Brain microvascular endothelial cell (primary cell): ENCODE results near the gene CHCHD6.

Experiments used
- DNase-seq: peaks from one replicate; pipeline ENCODE4 v3.0.0-alpha.2; 2020
- H3K27ac ChIP-seq: fragments of 250-450 bp; sonication (Bioruptor Pico); 2 replicates; pipeline ENCODE4 v1.5.1; 2020; ENCODE audit warnings: mild to moderate bottlenecking, moderate library complexity
- H3K27me3 ChIP-seq: fragments of 250-450 bp; sonication (Bioruptor Pico); replicated peaks from 2 replicates; pipeline ENCODE4 v1.5.1; 2020; ENCODE audit warnings: mild to moderate bottlenecking
- H3K36me3 ChIP-seq: fragments of 250-450 bp; sonication (Bioruptor Pico); replicated peaks from 2 replicates; pipeline ENCODE4 v1.5.1; 2020; ENCODE audit warnings: mild to moderate bottlenecking
- H3K4me3 ChIP-seq: 2 replicates; pipeline ENCODE4 v1.5.1; 2011; ENCODE audit warnings: low read depth, mild to moderate bottlenecking, control low read depth, low read length, moderate library complexity
- in situ Hi-C: cut with HindIII; loops from 2 replicates; pipeline ENCODE4 v1.10.0; 2017; ENCODE audit warnings: low sequenced_read_pairs, low pct_ligation_motif_present
- TF ChIP-seq, protein P1 (sequence below): IDR thresholded peaks from 2 replicates; pipeline ENCODE4 v1.5.1; 2011; ENCODE audit warnings: low read depth, mild to moderate bottlenecking, moderate library complexity, low read length, control low read depth, inconsistent platforms; ENCODE audit errors: missing control alignments

Gene CHCHD6

DNA sequence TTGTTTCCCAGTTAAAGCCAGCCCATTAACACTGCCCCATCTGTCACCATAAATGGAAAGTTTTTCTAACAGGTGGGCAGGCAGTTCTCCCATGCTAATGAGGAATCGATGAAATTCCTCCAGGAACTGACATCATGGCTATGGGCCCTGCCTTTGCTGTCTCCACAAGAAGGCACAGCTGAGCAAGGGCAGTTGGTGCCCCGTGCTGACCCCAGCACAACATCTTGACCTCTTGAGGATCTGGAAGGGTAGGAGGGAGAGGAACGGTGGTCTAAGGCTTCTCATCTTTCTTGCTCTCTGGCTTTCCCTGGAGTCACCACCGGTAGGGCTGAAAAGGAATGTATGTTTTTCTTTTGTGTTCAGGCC, 46.7 kb downstream of the CHCHD6 start:
- no peak overlapping the region for H3K4me3 ChIP-seq

DNA sequence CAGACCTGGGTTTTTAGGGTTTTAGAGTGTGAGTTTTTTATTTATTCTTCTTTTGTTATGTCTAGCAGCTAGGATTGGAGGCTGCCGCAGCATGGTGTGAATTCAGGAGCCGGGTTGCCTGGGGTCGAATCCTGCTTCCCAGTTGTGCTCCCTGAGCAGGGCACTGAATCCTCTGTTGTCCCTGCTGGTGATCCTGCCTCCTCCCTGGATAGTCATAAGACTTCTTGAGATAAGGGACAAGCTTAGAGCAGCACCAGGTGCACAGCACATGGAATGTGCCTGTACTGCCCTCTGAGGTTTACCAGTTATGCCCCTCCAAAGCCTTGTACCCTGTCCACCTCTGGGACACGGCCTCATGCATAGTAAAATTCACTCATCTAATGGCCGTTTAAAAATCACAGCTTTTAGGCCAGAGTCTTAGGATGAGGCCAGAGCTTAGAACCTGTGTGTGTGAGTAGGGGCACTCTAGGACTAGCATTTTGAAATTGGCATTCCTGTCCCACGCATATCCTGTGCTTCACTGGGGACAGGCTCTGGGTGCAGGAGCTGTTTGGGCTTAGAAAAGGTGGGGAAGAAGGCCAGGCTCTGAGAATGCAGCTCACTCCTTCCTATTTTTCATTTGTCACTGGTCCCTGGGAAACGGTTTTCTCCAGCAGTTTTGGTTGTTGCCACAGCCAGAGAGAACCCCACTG, 47.7 kb downstream of the CHCHD6 start:
- H3K27me3 ChIP-seq = no peaks in the 10 kb centered on the region
- H3K27ac ChIP-seq = no peak overlapping the region
- no peak for DNase-seq
- TF ChIP-seq, protein P1, sequence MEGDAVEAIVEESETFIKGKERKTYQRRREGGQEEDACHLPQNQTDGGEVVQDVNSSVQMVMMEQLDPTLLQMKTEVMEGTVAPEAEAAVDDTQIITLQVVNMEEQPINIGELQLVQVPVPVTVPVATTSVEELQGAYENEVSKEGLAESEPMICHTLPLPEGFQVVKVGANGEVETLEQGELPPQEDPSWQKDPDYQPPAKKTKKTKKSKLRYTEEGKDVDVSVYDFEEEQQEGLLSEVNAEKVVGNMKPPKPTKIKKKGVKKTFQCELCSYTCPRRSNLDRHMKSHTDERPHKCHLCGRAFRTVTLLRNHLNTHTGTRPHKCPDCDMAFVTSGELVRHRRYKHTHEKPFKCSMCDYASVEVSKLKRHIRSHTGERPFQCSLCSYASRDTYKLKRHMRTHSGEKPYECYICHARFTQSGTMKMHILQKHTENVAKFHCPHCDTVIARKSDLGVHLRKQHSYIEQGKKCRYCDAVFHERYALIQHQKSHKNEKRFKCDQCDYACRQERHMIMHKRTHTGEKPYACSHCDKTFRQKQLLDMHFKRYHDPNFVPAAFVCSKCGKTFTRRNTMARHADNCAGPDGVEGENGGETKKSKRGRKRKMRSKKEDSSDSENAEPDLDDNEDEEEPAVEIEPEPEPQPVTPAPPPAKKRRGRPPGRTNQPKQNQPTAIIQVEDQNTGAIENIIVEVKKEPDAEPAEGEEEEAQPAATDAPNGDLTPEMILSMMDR = no peak
- in situ Hi-C loops = no loop called here
- H3K36me3 ChIP-seq = no peaks in the 10 kb centered on the region
- no peak overlapping the region for H3K4me3 ChIP-seq

More for the DNA sequence above, 46.7 kb downstream of the CHCHD6 start:
- DNase-seq = no peak
- Histone ChIP-seq H3K27me3 (no peaks in the 10 kb centered on the region), H3K27ac (no peak overlapping the region), H3K36me3 (no peaks in the 10 kb centered on the region)
- TF ChIP-seq, protein P1 = no peak
- in situ Hi-C loops = no loop called here

DNA sequence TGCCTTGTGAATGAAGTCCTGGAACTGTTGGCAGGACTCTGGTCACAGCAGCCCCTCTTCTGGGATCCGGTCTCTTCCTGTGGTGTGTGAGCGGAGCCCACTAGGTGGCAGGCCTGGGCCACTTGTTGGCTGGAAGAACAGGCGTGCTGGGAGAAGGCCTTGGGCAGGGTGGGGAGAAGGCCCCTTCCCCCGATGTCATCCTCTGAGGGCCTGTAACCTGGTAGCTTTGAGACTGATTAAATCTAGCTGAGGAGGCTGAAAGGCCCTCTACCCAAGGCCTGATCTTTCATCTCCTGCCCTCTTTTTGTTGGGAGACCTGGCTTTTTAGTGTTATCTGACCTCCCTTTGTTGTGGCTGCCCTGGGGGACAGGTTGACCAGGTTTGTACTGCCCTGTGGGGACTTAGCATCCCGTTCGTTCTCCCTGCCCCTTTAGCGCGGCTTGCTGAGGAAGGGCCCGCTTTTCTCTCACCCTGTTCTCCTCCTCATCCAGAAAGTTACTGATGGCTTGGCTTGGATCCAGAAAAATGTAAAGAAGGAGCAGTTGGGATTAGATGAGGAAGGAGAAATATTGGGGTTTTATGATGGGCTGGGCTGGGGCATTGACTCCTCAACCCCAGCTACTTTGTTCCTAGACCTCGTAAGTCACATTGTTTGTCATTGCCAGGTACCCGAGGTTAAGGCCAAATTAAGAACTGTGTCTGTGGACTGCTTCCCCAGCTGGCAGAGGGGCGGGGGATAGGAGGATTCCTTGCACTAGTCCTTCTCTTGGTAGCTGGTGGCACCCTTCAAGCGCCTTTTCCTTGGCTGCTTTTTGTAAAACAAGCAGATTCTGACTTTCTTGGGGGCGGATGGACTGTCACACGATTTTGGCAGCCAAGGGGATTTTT, 48.5 kb downstream of the CHCHD6 start:
- peak; percentile 70 for DNase-seq
- no peak overlapping the region for H3K4me3 ChIP-seq
- no peak overlapping the region for H3K27ac ChIP-seq
- H3K27me3 ChIP-seq = no peaks in the 10 kb centered on the region
- in situ Hi-C loops = no loop called here
- no peaks in the 10 kb centered on the region for H3K36me3 ChIP-seq
- TF ChIP-seq, protein P1 = peak; percentile 97

DNA sequence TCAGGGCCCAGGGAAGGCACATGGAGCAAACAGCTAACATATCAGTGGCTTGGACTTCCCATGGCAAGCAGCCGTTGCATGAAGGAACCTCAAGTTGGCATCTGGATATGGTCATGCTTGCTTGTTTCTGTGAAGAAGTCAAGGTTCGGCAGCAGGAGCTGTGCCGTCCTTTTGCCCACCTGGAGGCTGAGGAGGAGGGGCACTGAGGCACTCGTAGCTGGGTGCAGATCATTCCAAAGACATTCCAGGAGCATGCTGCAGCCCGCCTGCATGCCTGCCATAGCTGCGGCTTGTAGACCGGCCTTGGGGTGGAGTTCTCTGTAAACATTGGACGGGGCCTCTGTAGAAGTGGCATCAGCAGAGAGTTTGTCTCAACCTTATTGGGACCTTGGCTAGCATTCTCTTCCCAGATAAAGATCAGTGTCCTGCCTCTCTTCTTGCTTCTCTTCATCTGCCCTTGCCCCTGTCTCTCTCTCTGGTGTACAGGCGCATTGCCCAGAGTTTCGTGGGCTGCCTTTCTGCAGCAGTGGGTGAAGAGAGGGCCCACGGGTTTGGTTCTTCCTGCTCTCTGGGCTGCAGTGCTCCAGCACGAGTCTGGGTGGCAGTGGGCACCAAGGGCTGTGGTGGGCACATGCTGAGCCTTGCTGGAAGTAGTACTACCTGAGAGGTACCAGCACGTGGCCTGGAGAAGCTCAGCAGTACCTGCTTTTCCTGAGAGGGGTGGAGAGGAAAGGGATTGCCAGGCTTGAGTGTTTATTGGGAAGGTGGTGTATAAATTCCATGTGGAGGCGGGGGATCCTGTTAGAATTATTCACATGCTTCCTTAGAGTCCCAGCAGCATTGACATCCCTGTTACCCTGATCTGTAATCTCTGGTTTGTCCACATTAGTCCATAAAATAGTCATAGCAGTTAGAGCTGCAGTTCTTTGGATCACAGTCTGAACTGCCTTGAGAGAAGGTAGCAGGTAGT, 49.4 kb downstream of the CHCHD6 start:
- Histone ChIP-seq H3K27me3 (no peaks in the 10 kb centered on the region), H3K4me3 (no peak overlapping the region), H3K27ac (no peak overlapping the region), H3K36me3 (no peaks in the 10 kb centered on the region)
- DNase-seq = peak; percentile 24
- TF ChIP-seq, protein P1 = no peak
- in situ Hi-C loops = no loop called here

DNA sequence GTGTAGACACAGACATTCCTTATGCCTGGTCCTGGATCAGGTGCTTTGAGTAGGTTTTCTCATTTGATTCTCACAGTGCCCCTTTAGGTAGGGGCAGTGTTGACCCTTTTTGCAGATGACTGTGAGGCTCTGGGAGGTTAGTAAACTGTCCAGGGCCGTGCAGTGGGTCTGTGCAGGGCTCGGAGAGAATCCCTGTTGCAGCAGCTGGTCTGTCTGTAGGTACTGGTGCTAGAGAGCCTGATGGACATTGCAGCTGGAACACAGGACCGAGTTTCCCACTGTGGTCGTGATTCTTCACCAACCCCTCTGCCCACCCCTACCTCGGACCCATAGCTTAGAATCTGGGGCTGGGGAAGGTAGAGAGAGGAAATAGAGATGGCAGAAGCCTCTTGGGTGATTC, 51.8 kb downstream of the CHCHD6 start:
- TF ChIP-seq, protein P1 = no peak
- no peak for DNase-seq
- in situ Hi-C loops = no loop called here
- no peaks in the 10 kb centered on the region for H3K36me3 ChIP-seq
- H3K4me3 ChIP-seq = no peak overlapping the region
- no peak overlapping the region for H3K27ac ChIP-seq
- H3K27me3 ChIP-seq = no peaks in the 10 kb centered on the region
